ENCODE data around the gene MSN. TPM values are rescaled to one million over a fixed set of nuclear protein-coding genes. Genes with fewer than 3 reads are reported as not detected.

The MSN gene
- total and polyA plus RNA-seq, 9 donors, result 96.6 to 168 (median 129) TPM

- 20% methylated on average over 1 of the region's 5 CpGs for WGBS (ENCODE audit: insufficient coverage)
- H3K27me3 ChIP-seq (ENCODE audit: control insufficient read depth, insufficient read depth, low read length), result no peaks in the 10 kb centered on the region
- H3K36me3 ChIP-seq (ENCODE audit: control insufficient read depth, insufficient read depth, low read length), result no peaks in the 10 kb centered on the region
- no peak overlapping the region for H3K4me3 ChIP-seq (ENCODE audit: low read length)
- peak; percentile 35 for DNase-seq
- H3K9me3 ChIP-seq (replicated peaks; ENCODE audit: control insufficient read depth, low read depth, low read length), result no peaks in the 10 kb centered on the region
- peaks cover 29% of the 10 kb centered on the region for H3K4me1 ChIP-seq (ENCODE audit: control insufficient read depth, insufficient read depth, low read length)
- peak overlapping the region; percentile 75 for H3K27ac ChIP-seq (ENCODE audit: low read length)
Measured at GRCh38 chrX:65706041-65706828, 38.8 kb downstream of the MSN start.

DNA sequence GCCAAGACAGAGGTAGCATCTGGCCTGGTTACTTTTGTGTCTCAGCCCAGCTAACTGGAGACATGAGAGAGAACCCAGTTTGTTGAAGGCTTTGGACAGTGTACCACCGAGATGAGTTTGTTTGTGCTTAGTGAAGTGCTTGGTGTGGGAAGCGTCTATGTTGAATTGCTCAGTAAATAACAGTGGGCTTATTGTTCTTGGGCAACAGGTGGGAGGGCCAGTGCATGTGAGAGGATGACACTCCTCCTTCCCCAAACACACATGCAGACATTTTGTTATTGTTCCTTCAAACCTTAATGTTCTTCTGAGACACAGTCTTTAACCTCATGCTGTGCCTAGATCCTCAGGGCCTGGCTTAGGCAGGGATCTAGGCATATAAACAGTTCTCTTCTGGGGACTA, 39.7 kb downstream of the MSN start:
- H3K9me3 ChIP-seq (replicated peaks; ENCODE audit: control insufficient read depth, low read depth, low read length), result no peaks in the 10 kb centered on the region
- H3K4me1 ChIP-seq (ENCODE audit: control insufficient read depth, insufficient read depth, low read length), result peaks cover 29% of the 10 kb centered on the region
- no peak for DNase-seq
- H3K36me3 ChIP-seq (ENCODE audit: control insufficient read depth, insufficient read depth, low read length), result no peaks in the 10 kb centered on the region
- H3K4me3 ChIP-seq (ENCODE audit: low read length), result no peak overlapping the region
- no CpG with 5 or more reads among the region's 2 CpGs for WGBS (ENCODE audit: insufficient coverage)
- peak overlapping the region; percentile 75 for H3K27ac ChIP-seq (ENCODE audit: low read length)
- no peaks in the 10 kb centered on the region for H3K27me3 ChIP-seq (ENCODE audit: control insufficient read depth, insufficient read depth, low read length)

DNA sequence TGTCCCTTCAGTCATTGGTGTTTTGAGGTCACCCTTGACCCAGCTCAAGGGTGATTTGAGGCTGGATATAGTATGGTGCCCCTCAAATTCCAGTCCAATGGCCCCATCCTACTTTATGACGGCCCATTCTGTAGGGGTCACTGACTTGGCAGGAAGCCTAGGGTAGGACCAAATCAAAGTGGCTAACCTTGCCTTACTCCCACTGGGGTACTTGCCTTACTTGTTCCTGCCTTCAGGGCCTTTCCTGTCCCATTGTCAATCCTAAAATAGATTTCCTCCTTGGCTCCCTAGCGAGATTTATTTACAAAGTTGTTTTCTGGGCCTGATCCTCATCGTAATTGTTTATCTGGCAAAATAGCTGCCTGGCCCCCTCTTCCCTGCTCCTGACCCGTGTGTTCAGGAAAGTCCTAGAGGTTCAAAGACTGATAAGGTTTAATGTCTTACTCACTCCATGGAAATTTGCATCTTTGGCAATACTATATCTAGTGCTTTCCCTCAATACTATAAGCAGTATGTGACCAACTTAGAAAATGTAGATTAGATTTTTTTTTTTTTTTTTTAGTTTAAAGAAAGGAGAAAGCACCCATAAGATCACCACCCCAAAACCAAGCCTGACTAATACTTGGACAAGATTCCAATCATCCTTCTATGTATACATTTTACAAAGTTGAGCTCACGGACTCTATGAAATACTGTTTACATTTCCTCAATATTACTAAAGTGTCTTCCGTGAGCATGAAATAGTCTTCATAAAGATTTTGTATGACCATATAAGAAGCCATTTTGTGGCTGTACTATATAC, 44.8 kb downstream of the MSN start:
- no peaks in the 10 kb centered on the region for H3K36me3 ChIP-seq (ENCODE audit: control insufficient read depth, insufficient read depth, low read length)
- no peaks in the 10 kb centered on the region for H3K27me3 ChIP-seq (ENCODE audit: control insufficient read depth, insufficient read depth, low read length)
- WGBS (ENCODE audit: insufficient coverage), result 44% methylated on average over 2 of the region's 6 CpGs
- H3K9me3 ChIP-seq (replicated peaks; ENCODE audit: control insufficient read depth, low read depth, low read length), result no peaks in the 10 kb centered on the region
- H3K4me1 ChIP-seq (ENCODE audit: control insufficient read depth, insufficient read depth, low read length), result no peaks in the 10 kb centered on the region
- no peak for DNase-seq
- peak overlapping the region; percentile 32 for H3K27ac ChIP-seq (ENCODE audit: low read length)
- H3K4me3 ChIP-seq (ENCODE audit: low read length), result no peak overlapping the region

GRCh38 chrX:65718538-65718937, 51.1 kb downstream of the MSN start:
- no peaks in the 10 kb centered on the region for H3K27me3 ChIP-seq (ENCODE audit: control insufficient read depth, insufficient read depth, low read length)
- DNase-seq, result no peak
- WGBS (ENCODE audit: insufficient coverage), result no CpG with 5 or more reads among the region's 4 CpGs
- H3K4me1 ChIP-seq (ENCODE audit: control insufficient read depth, insufficient read depth, low read length), result no peaks in the 10 kb centered on the region
- H3K36me3 ChIP-seq (ENCODE audit: control insufficient read depth, insufficient read depth, low read length), result no peaks in the 10 kb centered on the region
- H3K27ac ChIP-seq (ENCODE audit: low read length), result no peak overlapping the region
- no peak overlapping the region for H3K4me3 ChIP-seq (ENCODE audit: low read length)
- H3K9me3 ChIP-seq (replicated peaks; ENCODE audit: control insufficient read depth, low read depth, low read length), result no peaks in the 10 kb centered on the region

DNA sequence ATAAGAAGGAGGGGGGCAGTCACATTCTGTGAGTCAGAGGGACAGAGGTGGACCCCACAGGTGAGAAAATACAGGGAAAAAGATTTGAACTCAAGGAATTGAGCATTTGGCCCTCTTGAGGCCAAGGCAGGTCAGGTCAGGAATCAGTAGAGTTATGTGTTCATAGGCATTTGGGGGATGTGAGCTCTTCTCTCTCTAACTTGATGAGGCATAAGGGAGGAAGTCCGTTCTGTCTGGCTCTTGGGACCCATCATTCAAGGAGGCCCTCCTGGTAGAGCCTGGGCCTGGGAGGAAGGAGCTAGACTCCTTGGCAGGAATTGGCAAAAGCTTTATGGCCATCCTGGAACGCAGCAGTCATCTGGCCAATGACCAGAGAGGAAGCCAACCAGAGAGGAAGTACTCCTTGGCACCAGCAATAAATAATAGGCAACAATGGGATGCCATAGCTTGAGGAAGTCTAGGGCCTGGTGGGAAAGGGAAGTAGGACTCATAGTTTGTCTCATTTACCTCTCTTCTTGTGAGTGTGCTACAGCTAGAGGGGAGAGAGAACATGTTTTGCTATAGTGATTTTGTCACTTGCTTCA, 53.0 kb downstream of the MSN start:
- H3K4me3 ChIP-seq (ENCODE audit: low read length), result no peak overlapping the region
- H3K36me3 ChIP-seq (ENCODE audit: control insufficient read depth, insufficient read depth, low read length), result no peaks in the 10 kb centered on the region
- no peak for DNase-seq
- WGBS (ENCODE audit: insufficient coverage), result 69% methylated on average over 2 of the region's 2 CpGs
- no peaks in the 10 kb centered on the region for H3K4me1 ChIP-seq (ENCODE audit: control insufficient read depth, insufficient read depth, low read length)
- no peaks in the 10 kb centered on the region for H3K27me3 ChIP-seq (ENCODE audit: control insufficient read depth, insufficient read depth, low read length)
- no peak overlapping the region for H3K27ac ChIP-seq (ENCODE audit: low read length)
- no peaks in the 10 kb centered on the region for H3K9me3 ChIP-seq (replicated peaks; ENCODE audit: control insufficient read depth, low read depth, low read length)

DNA sequence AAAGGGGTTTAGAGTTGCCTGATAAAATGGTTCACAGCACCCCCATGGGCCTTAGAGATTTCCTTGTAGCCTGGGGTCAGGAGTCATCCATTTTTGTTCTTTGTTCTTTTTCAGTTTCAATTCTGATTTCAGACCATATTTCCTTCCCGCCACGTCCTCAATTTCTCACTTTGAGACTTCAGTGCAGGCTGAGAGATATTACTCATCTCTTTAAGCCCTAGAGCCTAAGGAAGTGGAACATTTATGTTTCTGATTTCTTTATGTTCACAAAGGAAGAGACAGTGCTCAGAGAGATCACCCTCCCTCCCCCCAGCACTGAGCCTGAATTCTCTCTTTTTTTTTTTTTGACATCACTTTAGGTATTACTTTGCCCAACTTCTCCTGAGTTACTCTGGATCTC, 56.3 kb downstream of the MSN start:
- no CpG with 5 or more reads among the region's 2 CpGs for WGBS (ENCODE audit: insufficient coverage)
- Histone ChIP-seq H3K9me3 (replicated peaks; ENCODE audit: control insufficient read depth, low read depth, low read length) (no peaks in the 10 kb centered on the region), H3K36me3 (ENCODE audit: control insufficient read depth, insufficient read depth, low read length) (no peaks in the 10 kb centered on the region), H3K27ac (ENCODE audit: low read length) (no peak overlapping the region), H3K4me1 (ENCODE audit: control insufficient read depth, insufficient read depth, low read length) (no peaks in the 10 kb centered on the region), H3K27me3 (ENCODE audit: control insufficient read depth, insufficient read depth, low read length) (no peaks in the 10 kb centered on the region), H3K4me3 (ENCODE audit: low read length) (no peak overlapping the region)
- DNase-seq, result peak; percentile 33

- 50% methylated on average over 1 of the region's 1 CpG for WGBS (ENCODE audit: insufficient coverage)
- H3K27ac ChIP-seq (ENCODE audit: low read length), result no peak overlapping the region
- no peaks in the 10 kb centered on the region for H3K4me1 ChIP-seq (ENCODE audit: control insufficient read depth, insufficient read depth, low read length)
- H3K4me3 ChIP-seq (ENCODE audit: low read length), result no peak overlapping the region
- peaks cover 21% of the 10 kb centered on the region for H3K36me3 ChIP-seq (ENCODE audit: control insufficient read depth, insufficient read depth, low read length)
- no peak for DNase-seq
- no peaks in the 10 kb centered on the region for H3K9me3 ChIP-seq (replicated peaks; ENCODE audit: control insufficient read depth, low read depth, low read length)
- no peaks in the 10 kb centered on the region for H3K27me3 ChIP-seq (ENCODE audit: control insufficient read depth, insufficient read depth, low read length)
Measured at GRCh38 chrX:65726715-65727114, 59.3 kb downstream of the MSN start.

DNA sequence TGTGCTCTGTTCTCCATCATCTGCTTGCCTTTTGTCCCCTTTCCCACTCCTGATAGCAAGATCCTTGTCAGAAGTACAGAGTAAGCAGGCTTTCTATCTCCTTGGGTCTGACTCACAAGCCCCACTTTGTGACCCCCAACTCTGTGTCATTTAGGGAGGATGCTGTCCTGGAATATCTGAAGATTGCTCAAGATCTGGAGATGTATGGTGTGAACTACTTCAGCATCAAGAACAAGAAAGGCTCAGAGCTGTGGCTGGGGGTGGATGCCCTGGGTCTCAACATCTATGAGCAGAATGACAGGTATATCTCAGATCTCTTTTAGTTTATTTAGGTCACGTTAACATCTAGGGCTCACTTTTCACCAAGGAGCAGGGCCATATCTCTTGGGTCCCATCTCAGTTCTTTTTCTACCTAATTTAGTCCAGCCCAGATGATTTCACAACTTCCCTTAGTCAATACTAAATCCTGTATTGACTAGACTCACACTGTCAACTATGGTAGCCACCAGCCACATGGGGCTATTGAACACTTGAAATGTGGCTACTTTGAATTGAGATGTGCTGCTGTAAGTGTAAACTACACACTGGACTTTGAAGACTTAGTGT, 64.3 kb downstream of the MSN start:
- 86% methylated on average over 1 of the region's 1 CpG for WGBS (ENCODE audit: insufficient coverage)
- H3K36me3 ChIP-seq (ENCODE audit: control insufficient read depth, insufficient read depth, low read length), result peaks cover 50% of the 10 kb centered on the region

GRCh38 chrX:65740909-65741308, 73.5 kb downstream of the MSN start:
- Histone ChIP-seq H3K9me3 (replicated peaks; ENCODE audit: control insufficient read depth, low read depth, low read length) (no peaks in the 10 kb centered on the region), H3K36me3 (ENCODE audit: control insufficient read depth, insufficient read depth, low read length) (peaks cover 46% of the 10 kb centered on the region), H3K4me3 (ENCODE audit: low read length) (no peak overlapping the region), H3K27me3 (ENCODE audit: control insufficient read depth, insufficient read depth, low read length) (no peaks in the 10 kb centered on the region), H3K4me1 (ENCODE audit: control insufficient read depth, insufficient read depth, low read length) (no peaks in the 10 kb centered on the region), H3K27ac (ENCODE audit: low read length) (no peak overlapping the region)
- no peak for DNase-seq

More for the DNA sequence above, 64.3 kb downstream of the MSN start:
- Histone ChIP-seq H3K4me1 (ENCODE audit: control insufficient read depth, insufficient read depth, low read length) (no peaks in the 10 kb centered on the region), H3K4me3 (ENCODE audit: low read length) (no peak overlapping the region), H3K9me3 (replicated peaks; ENCODE audit: control insufficient read depth, low read depth, low read length) (no peaks in the 10 kb centered on the region), H3K27me3 (ENCODE audit: control insufficient read depth, insufficient read depth, low read length) (no peaks in the 10 kb centered on the region), H3K27ac (ENCODE audit: low read length) (no peak overlapping the region)
- DNase-seq, result no peak

GRCh38 chrX:65741823-65742222, 74.4 kb downstream of the MSN start:
- H3K27ac ChIP-seq (ENCODE audit: low read length), result no peak overlapping the region
- H3K9me3 ChIP-seq (replicated peaks; ENCODE audit: control insufficient read depth, low read depth, low read length), result no peaks in the 10 kb centered on the region
- 100% methylated on average over 1 of the region's 2 CpGs for WGBS (ENCODE audit: insufficient coverage)
- H3K4me3 ChIP-seq (ENCODE audit: low read length), result no peak overlapping the region
- H3K27me3 ChIP-seq (ENCODE audit: control insufficient read depth, insufficient read depth, low read length), result no peaks in the 10 kb centered on the region
- DNase-seq, result no peak
- H3K36me3 ChIP-seq (ENCODE audit: control insufficient read depth, insufficient read depth, low read length), result peaks cover 40% of the 10 kb centered on the region
- H3K4me1 ChIP-seq (ENCODE audit: control insufficient read depth, insufficient read depth, low read length), result no peaks in the 10 kb centered on the region
